Measurements from ENCODE around the gene CCT2. TPM values are rescaled to one million over a fixed set of nuclear protein-coding genes. Genes with fewer than 3 reads are reported as not detected.
A peak's percentile ranks its signal among the peaks of the same experiment; 100 is the strongest.

CCT2 gene
- total and polyA plus RNA-seq, 9 of the 15 experiments (the other 6 are each of a cell fraction or from before 2014, with no cell fraction given) = 341 to 738 (median 490) TPM

- peak; percentile 86 for TF ChIP-seq FOSL1 (tag; conservative IDR thresholded peaks at IDR 0.05)
- TF ChIP-seq ZNF274 (IDR thresholded peaks at IDR 0.05; ENCODE audit: borderline replicate concordance, low read depth, low read length) = peak; percentile 90
- TF ChIP-seq ZNF639 (CRISPR knock-in tag; conservative IDR thresholded peaks at IDR 0.05 in 1 of 2, IDR thresholded peaks at IDR 0.05 in 1 of 2) = peak in 1 of 2 experiments; percentile 95; a peak in 2 of 4 replicates
- TF ChIP-seq ETV6 (IDR thresholded peaks at IDR 0.05; ENCODE audit: borderline replicate concordance in 1 of 2, low read depth in 2 of 2, low read length in 1 of 2) = peak in 1 of 2 experiments; percentile 74; a peak in 1 of 4 replicates
- TF ChIP-seq ETV6 (CRISPR knock-in tag; IDR thresholded peaks at IDR 0.05; ENCODE audit: borderline replicate concordance) = no peak
- TF ChIP-seq NUFIP1 (IDR thresholded peaks at IDR 0.05; ENCODE audit: partially characterized antibody) = peak; percentile 43
- TF ChIP-seq TBP (optimal IDR thresholded peaks at IDR 0.05; ENCODE audit: low read depth, low read length) = peak; percentile 31
- TF ChIP-seq CBFA2T2 (conservative IDR thresholded peaks at IDR 0.05) = peak; percentile 100
- 0 out of 2 replicates have a peak, but pooled peaks have one; percentile 12 for TF ChIP-seq MAFG (tag; conservative IDR thresholded peaks at IDR 0.05)
- peak; percentile 93 for TF ChIP-seq SMARCE1 (IDR thresholded peaks at IDR 0.05)
- TF ChIP-seq SOX6 (IDR thresholded peaks at IDR 0.05) = peak; percentile 97
- no peak for TF ChIP-seq E2F8 (IDR thresholded peaks at IDR 0.05; ENCODE audit: low read depth, partially characterized antibody)
- TF ChIP-seq, protein P1, sequence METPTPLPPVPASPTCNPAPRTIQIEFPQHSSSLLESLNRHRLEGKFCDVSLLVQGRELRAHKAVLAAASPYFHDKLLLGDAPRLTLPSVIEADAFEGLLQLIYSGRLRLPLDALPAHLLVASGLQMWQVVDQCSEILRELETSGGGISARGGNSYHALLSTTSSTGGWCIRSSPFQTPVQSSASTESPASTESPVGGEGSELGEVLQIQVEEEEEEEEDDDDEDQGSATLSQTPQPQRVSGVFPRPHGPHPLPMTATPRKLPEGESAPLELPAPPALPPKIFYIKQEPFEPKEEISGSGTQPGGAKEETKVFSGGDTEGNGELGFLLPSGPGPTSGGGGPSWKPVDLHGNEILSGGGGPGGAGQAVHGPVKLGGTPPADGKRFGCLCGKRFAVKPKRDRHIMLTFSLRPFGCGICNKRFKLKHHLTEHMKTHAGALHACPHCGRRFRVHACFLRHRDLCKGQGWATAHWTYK (CRISPR knock-in tag; IDR thresholded peaks at IDR 0.05) = peak; percentile 65; the same call in 1 of the 2 replicates
- TF ChIP-seq COPS2 (conservative IDR thresholded peaks at IDR 0.05) = no peak
- TF ChIP-seq NR2C2 (CRISPR knock-in tag; IDR thresholded peaks at IDR 0.05) = no peak
- peak; percentile 33; the same call in 1 of the 2 replicates for TF ChIP-seq NR2C2 (tag; IDR thresholded peaks at IDR 0.05)
- TF ChIP-seq MAZ (CRISPR knock-in tag; conservative IDR thresholded peaks at IDR 0.05 in 1 of 2, IDR thresholded peaks at IDR 0.05 in 1 of 2) = peak; percentile 30 to 84; a peak in 2 of 4 replicates
- TF ChIP-seq SUPT5H (IDR thresholded peaks at IDR 0.05) = no peak
Measured at GRCh38 chr12:69623970-69624369, 38.7 kb downstream of the CCT2 start (continued).
